K562 (cell line): ENCODE results near the gene VRK3. TPM values are rescaled to one million over a fixed set of nuclear protein-coding genes. Genes with fewer than 3 reads are reported as not detected.

Experiments
- CHAMP1 ChIP-seq: fragments of 450-650 bp; IDR thresholded peaks from 2 replicates; pipeline ENCODE4 v1.6.1; 2016; ENCODE audit warnings: mild to moderate bottlenecking
- DNMT1 ChIP-seq: fragments of 450-650 bp; IDR thresholded peaks from 2 replicates; pipeline ENCODE4 v1.6.1; 2016; ENCODE audit warnings: antibody characterized with exemption, mild to moderate bottlenecking
- EP400 ChIP-seq: fragments of 450-650 bp; IDR thresholded peaks from 2 replicates; pipeline ENCODE4 v1.6.1; 2017; ENCODE audit warnings: antibody characterized with exemption, mild to moderate bottlenecking, moderate library complexity
- HLTF ChIP-seq: fragments of 450-650 bp; IDR thresholded peaks from 2 replicates; pipeline ENCODE4 v1.6.1; 2016
- HNRNPL ChIP-seq: fragments of 200-400 bp; formaldehyde crosslinking; IDR thresholded peaks from 2 replicates; pipeline ENCODE4 v1.6.1; 2017; ENCODE audit warnings: low read depth, mild to moderate bottlenecking, low read length
- HOMEZ ChIP-seq: fragments of 250-450 bp; sonication (Bioruptor Pico); IDR thresholded peaks from 2 replicates; pipeline ENCODE4 v1.4.0; 2020; ENCODE audit warnings: mild to moderate bottlenecking, moderate library complexity
- KLF1 ChIP-seq: fragments of 450-650 bp; IDR thresholded peaks from 2 replicates; pipeline ENCODE4 v1.6.1; 2016; ENCODE audit warnings: missing genetic modification characterization, missing compliant biosample characterization
- MTA3 ChIP-seq: fragments of 450-650 bp; formaldehyde crosslinking; IDR thresholded peaks from 2 replicates; pipeline ENCODE4 v1.6.1; 2017; ENCODE audit warnings: mild to moderate bottlenecking, borderline replicate concordance
- NELFE ChIP-seq: IDR thresholded peaks from 2 replicates; pipeline ENCODE4 v1.6.1; 2011; ENCODE audit warnings: mild to moderate bottlenecking; ENCODE audit not compliant: insufficient read depth, insufficient read length
- PHF21A ChIP-seq: fragments of 450-650 bp; IDR thresholded peaks from 2 replicates; pipeline ENCODE4 v1.6.1; 2017; ENCODE audit warnings: low read depth, borderline replicate concordance
- POLR2G ChIP-seq: fragments of 200-400 bp; formaldehyde crosslinking; IDR thresholded peaks from 2 replicates; pipeline ENCODE4 v1.6.1; 2017; ENCODE audit warnings: low read depth, mild to moderate bottlenecking, antibody characterized with exemption, low read length, moderate library complexity
- POU5F1 ChIP-seq: fragments of 150-350 bp; IDR thresholded peaks from 2 replicates; pipeline ENCODE4 v1.6.1; 2014; ENCODE audit warnings: borderline replicate concordance, low read length, low read depth, mild to moderate bottlenecking; ENCODE audit not compliant: partially characterized antibody
- RAD21 ChIP-seq, 2 experiments: fragments of 250-450 bp in 1 of 2; fragments of 450-650 bp in 1 of 2; sonication (Bioruptor Pico) in 1 of 2; formaldehyde crosslinking in 1 of 2; IDR thresholded peaks in 1 of 2; conservative IDR thresholded peaks in 1 of 2; 2 replicates each; pipeline versions ENCODE4 v1.4.0 to v1.8.0; 2020 to 2022; ENCODE audit warnings: mild to moderate bottlenecking in 2 of 2, moderate library complexity in 1 of 2
- TRIM24 ChIP-seq, 2 experiments: fragments of 450-650 bp; IDR thresholded peaks; 2 replicates each; pipeline ENCODE4 v1.6.1; 2016
- ZBTB11 ChIP-seq, 3 experiments: fragments of 200-800 bp in 1 of 3; fragments of 250-450 bp in 1 of 3; fragments of 450-650 bp in 1 of 3; sonication (Bioruptor Pico) in 1 of 3; sonication (Bioruptor generic) in 1 of 3; formaldehyde crosslinking in 1 of 3; IDR thresholded peaks; 2 replicates each; pipeline versions ENCODE4 v1.6.1 to v1.8.0; 2016 to 2022; ENCODE audit warnings: mild to moderate bottlenecking in 2 of 3, missing genetic modification characterization in 2 of 3, missing compliant biosample characterization in 1 of 3, moderate library complexity in 1 of 3
- ZC3H8 ChIP-seq: fragments of 450-650 bp; IDR thresholded peaks from 2 replicates; pipeline ENCODE4 v1.6.1; 2017
- ZNF766 ChIP-seq: fragments of 200-800 bp; sonication (Bioruptor generic); conservative IDR thresholded peaks from 2 replicates; pipeline ENCODE4 v1.6.1; 2016; ENCODE audit warnings: missing genetic modification characterization, missing compliant biosample characterization
- ZNF785 ChIP-seq: fragments of 250-450 bp; sonication (Bioruptor Pico); IDR thresholded peaks from 2 replicates; pipeline ENCODE4 v1.4.0; 2020; ENCODE audit warnings: mild to moderate bottlenecking
- polyA plus RNA-seq, 8 experiments: library from polyadenylated mRNA; depleted of rRNA in 4 of 8; stranded (reverse) in 5 of 8; unstranded in 3 of 8; fragments of >200 nt; fragmentation: Nextera tagmentation in 2 of 8; fragmentation: Illumina TruSeq in 1 of 8; extraction: Ambion mirVana in 2 of 8; extraction: Trizol in 1 of 8; gene quantifications; 2 replicates each; pipeline versions ENCODE4 v1.2.1 to v1.2.3, GENCODE V29; 2011 to 2014; ENCODE audit warnings: inconsistent platforms in 1 of 8, missing spikeins in 1 of 8
- total RNA-seq, 7 experiments: library from RNA; depleted of rRNA in 6 of 7; stranded (reverse); fragments of >200 nt in 6 of 7; fragmentation: Illumina TruSeq in 2 of 7; extraction: Trizol in 2 of 7; gene quantifications; 2 replicates each; pipeline versions ENCODE4 v1.2.1 to v1.2.3, GENCODE V29; 2011 to 2021; ENCODE audit warnings: low replicate concordance in 1 of 7

VRK3 gene
- total and polyA plus RNA-seq, 9 of the 15 experiments (the other 6 are each of a cell fraction or from before 2014, with no cell fraction given), result 25.6 to 94.3 (median 42.9) TPM

- TF ChIP-seq CHAMP1 (no peak), MTA3 (peak; percentile 63; the same call in 1 of the 2 replicates), TRIM24 (IDR thresholded peaks at IDR 0.05) (peak in 1 of 2 experiments; percentile 46; a peak in 1 of 4 replicates), RAD21 (CRISPR knock-in tag; conservative IDR thresholded peaks at IDR 0.05 in 1 of 2, IDR thresholded peaks at IDR 0.05 in 1 of 2) (no peak), POLR2G (peak; percentile 92), ZNF785 (no peak), POU5F1 (no peak), KLF1 (tag) (no peak), NELFE (no peak), HNRNPL (no peak), ZBTB11 (CRISPR knock-in tag; IDR thresholded peaks at IDR 0.05) (no peak), HLTF (no peak), DNMT1 (no peak), ZNF766 (CRISPR knock-in tag) (no peak), ZC3H8 (no peak), EP400 (peak; percentile 88), PHF21A (no peak), HOMEZ (CRISPR knock-in tag) (no peak)
Observed at GRCh38 chr19:50025794-50026549, 800 bp upstream of the VRK3 start, which contains the start of gene ZNF473 (continued).
